ENCODE results near the gene LRCH3.

DNA sequence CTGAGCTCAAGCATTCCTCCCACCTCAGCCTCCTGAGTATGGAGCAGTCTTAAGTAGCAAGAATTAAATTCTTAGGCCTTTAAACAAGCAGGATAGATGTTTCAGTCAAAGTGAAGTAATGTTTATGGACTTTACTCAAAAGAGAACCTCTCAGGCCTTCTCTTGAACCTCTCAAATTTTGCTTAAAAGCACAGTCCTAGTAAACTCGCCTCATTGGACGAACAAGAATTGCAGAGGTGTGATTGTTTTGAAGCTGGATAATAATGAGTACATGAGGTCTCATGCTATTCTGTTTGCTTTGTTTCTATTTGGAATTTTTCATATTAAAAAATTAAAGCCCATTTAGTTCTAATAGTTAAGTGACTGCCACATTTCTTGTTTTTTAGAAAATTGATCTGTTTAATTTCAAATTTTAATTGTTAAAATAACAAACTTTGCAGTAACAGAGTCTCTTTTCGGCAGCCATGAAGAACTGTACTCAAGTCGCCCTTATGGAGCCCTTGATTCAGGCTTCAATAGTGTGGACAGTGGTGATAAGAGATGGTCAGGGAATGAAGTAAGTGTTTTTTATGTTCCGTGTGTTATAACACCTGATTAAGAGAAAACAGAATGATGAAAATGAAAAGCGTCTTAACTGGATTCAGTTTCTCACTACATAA, 39.4 kb downstream of the LRCH3 start:
- TF ChIP-seq, protein P1, sequence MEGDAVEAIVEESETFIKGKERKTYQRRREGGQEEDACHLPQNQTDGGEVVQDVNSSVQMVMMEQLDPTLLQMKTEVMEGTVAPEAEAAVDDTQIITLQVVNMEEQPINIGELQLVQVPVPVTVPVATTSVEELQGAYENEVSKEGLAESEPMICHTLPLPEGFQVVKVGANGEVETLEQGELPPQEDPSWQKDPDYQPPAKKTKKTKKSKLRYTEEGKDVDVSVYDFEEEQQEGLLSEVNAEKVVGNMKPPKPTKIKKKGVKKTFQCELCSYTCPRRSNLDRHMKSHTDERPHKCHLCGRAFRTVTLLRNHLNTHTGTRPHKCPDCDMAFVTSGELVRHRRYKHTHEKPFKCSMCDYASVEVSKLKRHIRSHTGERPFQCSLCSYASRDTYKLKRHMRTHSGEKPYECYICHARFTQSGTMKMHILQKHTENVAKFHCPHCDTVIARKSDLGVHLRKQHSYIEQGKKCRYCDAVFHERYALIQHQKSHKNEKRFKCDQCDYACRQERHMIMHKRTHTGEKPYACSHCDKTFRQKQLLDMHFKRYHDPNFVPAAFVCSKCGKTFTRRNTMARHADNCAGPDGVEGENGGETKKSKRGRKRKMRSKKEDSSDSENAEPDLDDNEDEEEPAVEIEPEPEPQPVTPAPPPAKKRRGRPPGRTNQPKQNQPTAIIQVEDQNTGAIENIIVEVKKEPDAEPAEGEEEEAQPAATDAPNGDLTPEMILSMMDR (IDR thresholded peaks at IDR 0.05), result no peak
- no peak for TF ChIP-seq POLR2A (IDR thresholded peaks at IDR 0.05)
